RWPE1 (cell line): ENCODE results near the gene DISC1.

Experiments used
- CTCF ChIA-PET: fragments of 350-600 bp; sonication (Branson Sonifier 250); formaldehyde crosslinking; extraction: SDS; loops from one replicate; lab custom pipeline; 2021; lab: Yijun Ruan, JAX
- POLR2A ChIA-PET: fragments of 400-600 bp; formaldehyde crosslinking; extraction: SDS; loops from one replicate; lab custom pipeline; 2020; ENCODE audit warnings: antibody characterized with exemption; ENCODE audit not compliant: low non-redundant PET; lab: Yijun Ruan, JAX
- DNase-seq: peaks from one replicate; pipeline ENCODE4 v3.0.0; 2012; ENCODE audit warnings: low spot score
- H3K27ac ChIP-seq: fragments of 450-650 bp; 2 replicates; pipeline ENCODE4 v1.5.1; 2017
- TF ChIP-seq, protein P1 (sequence below): fragments of 450-650 bp; conservative IDR thresholded peaks from 2 replicates; pipeline ENCODE4 v1.5.1; 2017; ENCODE audit warnings: low read depth, mild to moderate bottlenecking

Gene DISC1

DNA sequence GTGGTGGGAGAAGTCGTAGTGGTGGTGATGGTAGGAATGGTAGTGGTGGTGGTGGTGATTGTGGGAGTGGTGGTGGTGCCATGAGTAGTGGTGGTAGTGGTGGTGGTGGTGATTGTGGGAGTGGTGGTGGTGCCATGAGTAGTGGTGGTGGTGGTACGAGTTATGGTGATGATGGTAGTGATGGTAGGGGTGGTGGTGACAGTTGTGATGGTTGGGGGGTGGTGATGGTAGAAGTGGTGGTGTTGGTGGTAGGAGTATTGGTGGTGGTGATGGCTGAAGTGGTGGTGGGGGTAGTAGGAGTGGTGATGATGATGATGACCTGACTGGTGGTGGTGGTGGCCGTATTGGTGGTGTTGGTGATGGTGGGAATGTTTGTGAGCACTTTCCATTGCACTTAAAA, 107.1 kb downstream of the DISC1 start:
- no peak for DNase-seq
- CTCF ChIA-PET, result no interaction called here
- POLR2A ChIA-PET, result no interaction called here
- no peak overlapping the region for H3K27ac ChIP-seq
- TF ChIP-seq, protein P1, sequence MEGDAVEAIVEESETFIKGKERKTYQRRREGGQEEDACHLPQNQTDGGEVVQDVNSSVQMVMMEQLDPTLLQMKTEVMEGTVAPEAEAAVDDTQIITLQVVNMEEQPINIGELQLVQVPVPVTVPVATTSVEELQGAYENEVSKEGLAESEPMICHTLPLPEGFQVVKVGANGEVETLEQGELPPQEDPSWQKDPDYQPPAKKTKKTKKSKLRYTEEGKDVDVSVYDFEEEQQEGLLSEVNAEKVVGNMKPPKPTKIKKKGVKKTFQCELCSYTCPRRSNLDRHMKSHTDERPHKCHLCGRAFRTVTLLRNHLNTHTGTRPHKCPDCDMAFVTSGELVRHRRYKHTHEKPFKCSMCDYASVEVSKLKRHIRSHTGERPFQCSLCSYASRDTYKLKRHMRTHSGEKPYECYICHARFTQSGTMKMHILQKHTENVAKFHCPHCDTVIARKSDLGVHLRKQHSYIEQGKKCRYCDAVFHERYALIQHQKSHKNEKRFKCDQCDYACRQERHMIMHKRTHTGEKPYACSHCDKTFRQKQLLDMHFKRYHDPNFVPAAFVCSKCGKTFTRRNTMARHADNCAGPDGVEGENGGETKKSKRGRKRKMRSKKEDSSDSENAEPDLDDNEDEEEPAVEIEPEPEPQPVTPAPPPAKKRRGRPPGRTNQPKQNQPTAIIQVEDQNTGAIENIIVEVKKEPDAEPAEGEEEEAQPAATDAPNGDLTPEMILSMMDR, result no peak

GRCh38 chr1:231734417-231734816, 107.8 kb downstream of the DISC1 start:
- no peak overlapping the region for H3K27ac ChIP-seq
- ChIA-PET POLR2A (no interaction called here), CTCF (interaction anchor here (0.7 kb wide), 1 partner anchor 642 kb away, joined by 3 read pairs; no protein-coding TSS in a partner anchor)

DNA sequence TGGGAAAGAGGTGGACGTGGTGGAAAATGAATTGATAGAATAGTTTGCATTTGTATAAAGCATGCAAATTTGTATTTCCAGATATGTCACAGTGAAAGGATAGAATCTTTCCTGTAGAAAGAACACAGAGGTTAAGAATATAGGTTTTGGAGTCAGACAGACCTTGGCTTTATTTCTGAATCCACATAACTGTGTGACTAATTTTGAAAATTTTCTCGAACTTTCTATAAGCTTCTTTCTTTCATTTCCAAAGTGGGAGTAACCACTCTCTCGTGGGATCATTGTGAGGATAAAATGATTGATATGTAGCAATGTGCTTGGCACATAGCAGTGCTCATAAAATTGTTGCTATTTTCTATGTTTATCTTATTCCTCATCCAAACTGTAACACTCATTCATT, 108.8 kb downstream of the DISC1 start:
- no peak overlapping the region for H3K27ac ChIP-seq
- no peak for DNase-seq
- TF ChIP-seq, protein P1, result no peak
- ChIA-PET CTCF (interaction anchor here (1.1 kb wide), 1 partner anchor 27 kb away, joined by 3 read pairs; no protein-coding TSS in a partner anchor), POLR2A (interaction anchor here (0.6 kb wide), 1 partner anchor 9 kb away, joined by 3 read pairs; no protein-coding TSS in a partner anchor)

More at GRCh38 chr1:231734417-231734816, 107.8 kb downstream of the DISC1 start:
- TF ChIP-seq, protein P1, result no peak
- no peak for DNase-seq

DNA sequence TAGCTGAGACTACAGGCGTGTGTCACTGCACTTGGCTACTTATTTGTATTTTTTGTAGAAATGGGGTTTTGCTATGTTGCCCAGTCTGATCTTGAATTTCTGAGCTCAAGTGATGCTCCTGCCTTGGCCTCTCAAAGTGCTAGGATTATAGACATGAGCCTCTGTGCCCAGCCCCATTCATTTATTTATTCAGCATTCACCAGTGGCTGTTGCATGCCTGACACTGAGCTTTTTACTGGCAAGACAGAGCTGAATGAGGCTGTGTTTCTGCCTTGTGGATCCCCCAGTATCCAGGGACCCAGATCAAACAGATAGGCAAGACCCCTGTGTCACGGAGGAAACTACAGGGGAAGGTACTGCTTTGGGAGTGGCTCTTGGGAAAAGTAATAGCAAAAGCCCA, 109.4 kb downstream of the DISC1 start:
- POLR2A ChIA-PET, result interaction anchor here (0.6 kb wide), 1 partner anchor 9 kb away, joined by 3 read pairs; no protein-coding TSS in a partner anchor
- no peak overlapping the region for H3K27ac ChIP-seq
- CTCF ChIA-PET, result interaction anchor here (1.1 kb wide), 1 partner anchor 27 kb away, joined by 3 read pairs; no protein-coding TSS in a partner anchor
- TF ChIP-seq, protein P1, result no peak
- DNase-seq, result no peak

- no peak overlapping the region for H3K27ac ChIP-seq
- CTCF ChIA-PET, result interaction anchor here (1.1 kb wide), 1 partner anchor 28 kb away, joined by 3 read pairs; no protein-coding TSS in a partner anchor
- POLR2A ChIA-PET, result no interaction called here
- TF ChIP-seq, protein P1, result no peak
- DNase-seq, result no peak
Observed at GRCh38 chr1:231736464-231736863, 109.9 kb downstream of the DISC1 start.

GRCh38 chr1:231738554-231738953, 112.0 kb downstream of the DISC1 start:
- ChIA-PET POLR2A (no interaction called here), CTCF (no interaction called here)
- DNase-seq, result no peak
- H3K27ac ChIP-seq, result no peak overlapping the region
- TF ChIP-seq, protein P1, result no peak
